Upper lobe of left lung (tissue), 4 donors: Measurements from ENCODE around the gene HIBCH.

Source experiments
- EP300 ChIP-seq, 4 donors: sonication (generic); formaldehyde crosslinking; IDR thresholded peaks; one replicate each; pipeline ENCODE4 v1.5.1; 2017; ENCODE audit warnings: antibody characterized with exemption in 4 of 4, control low read depth in 2 of 4
- POLR2A ChIP-seq, 4 donors: fragments of 450-650 bp; IDR thresholded peaks; one replicate each; pipeline ENCODE4 v1.5.1; 2016 to 2017; ENCODE audit warnings: antibody characterized with exemption in 4 of 4, mild to moderate bottlenecking in 2 of 4
- POLR2AphosphoS5 ChIP-seq, 2 donors: sonication (generic); formaldehyde crosslinking; IDR thresholded peaks; one replicate each; pipeline ENCODE4 v1.5.1; 2017; ENCODE audit warnings: antibody characterized with exemption in 2 of 2
- TF ChIP-seq, protein P1 (sequence below), 6 experiments: fragments of 450-650 bp in 4 of 6; fragments of 200-600 bp in 2 of 6; sonication (generic) in 2 of 6; IDR thresholded peaks; one replicate each; pipeline ENCODE4 v1.5.1; 2016 to 2019; ENCODE audit warnings: antibody characterized with exemption in 6 of 6

DNA sequence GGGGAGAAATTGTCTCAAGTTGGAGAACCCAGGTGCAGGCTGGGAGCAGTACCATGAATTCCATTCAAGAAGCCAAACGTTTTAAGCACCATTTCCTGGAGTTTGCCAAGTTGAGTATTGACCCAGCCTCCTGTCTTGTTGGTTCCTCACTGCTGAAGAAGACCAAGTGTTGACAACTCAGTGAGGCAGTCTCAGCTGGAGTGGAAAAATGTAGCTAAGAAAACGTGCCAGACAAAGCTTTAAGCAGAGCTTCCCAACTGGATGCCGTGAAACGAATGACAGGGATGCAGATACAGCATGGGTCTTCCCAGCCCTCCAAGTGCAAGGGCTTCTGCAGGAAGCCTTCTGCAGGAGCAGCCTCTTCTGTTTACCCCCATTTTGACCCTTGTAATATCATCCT, 23.0 kb upstream of the HIBCH start:
- TF ChIP-seq POLR2AphosphoS5 (IDR thresholded peaks at IDR 0.05) (no peak), POLR2A (IDR thresholded peaks at IDR 0.05) (no peak), EP300 (IDR thresholded peaks at IDR 0.05) (no peak)
- TF ChIP-seq, protein P1, sequence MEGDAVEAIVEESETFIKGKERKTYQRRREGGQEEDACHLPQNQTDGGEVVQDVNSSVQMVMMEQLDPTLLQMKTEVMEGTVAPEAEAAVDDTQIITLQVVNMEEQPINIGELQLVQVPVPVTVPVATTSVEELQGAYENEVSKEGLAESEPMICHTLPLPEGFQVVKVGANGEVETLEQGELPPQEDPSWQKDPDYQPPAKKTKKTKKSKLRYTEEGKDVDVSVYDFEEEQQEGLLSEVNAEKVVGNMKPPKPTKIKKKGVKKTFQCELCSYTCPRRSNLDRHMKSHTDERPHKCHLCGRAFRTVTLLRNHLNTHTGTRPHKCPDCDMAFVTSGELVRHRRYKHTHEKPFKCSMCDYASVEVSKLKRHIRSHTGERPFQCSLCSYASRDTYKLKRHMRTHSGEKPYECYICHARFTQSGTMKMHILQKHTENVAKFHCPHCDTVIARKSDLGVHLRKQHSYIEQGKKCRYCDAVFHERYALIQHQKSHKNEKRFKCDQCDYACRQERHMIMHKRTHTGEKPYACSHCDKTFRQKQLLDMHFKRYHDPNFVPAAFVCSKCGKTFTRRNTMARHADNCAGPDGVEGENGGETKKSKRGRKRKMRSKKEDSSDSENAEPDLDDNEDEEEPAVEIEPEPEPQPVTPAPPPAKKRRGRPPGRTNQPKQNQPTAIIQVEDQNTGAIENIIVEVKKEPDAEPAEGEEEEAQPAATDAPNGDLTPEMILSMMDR (IDR thresholded peaks at IDR 0.05): no peak
